Lower leg skin (tissue), 3 donors: Measurements from ENCODE around the gene NUMA1.

Experiments used
- POLR2A ChIP-seq, 2 donors: fragments of 450-650 bp; IDR thresholded peaks; one replicate each; pipeline ENCODE4 v1.6.1; 2016 to 2017; ENCODE audit warnings: antibody characterized with exemption in 2 of 2, mild to moderate bottlenecking in 1 of 2, moderate library complexity in 1 of 2
- TF ChIP-seq, protein P1 (sequence below), 3 donors: fragments of 450-650 bp; IDR thresholded peaks; one replicate each; pipeline ENCODE4 v1.5.1; 2016; ENCODE audit warnings: antibody characterized with exemption in 3 of 3, mild to moderate bottlenecking in 3 of 3, moderate library complexity in 2 of 3

DNA sequence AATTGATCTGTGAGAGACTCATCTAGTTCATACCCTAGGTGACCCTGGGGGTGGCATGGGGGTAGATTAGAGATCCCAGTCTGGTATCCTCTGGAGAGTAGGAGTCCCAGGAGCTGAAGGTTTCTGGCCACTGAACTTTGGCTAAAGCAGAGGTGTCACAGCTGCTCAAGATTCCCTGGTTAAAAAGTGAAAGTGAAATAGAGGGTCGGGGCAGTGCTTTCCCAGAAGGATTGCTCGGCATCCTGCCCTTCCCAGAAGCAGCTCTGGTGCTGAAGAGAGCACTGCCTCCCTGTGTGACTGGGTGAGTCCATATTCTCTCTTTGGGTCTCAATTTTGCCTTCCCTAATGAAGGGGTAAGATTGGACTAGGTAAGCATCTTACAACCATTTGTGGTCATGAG is 81.0 kb downstream of the NUMA1 start:
- no peak for TF ChIP-seq POLR2A (IDR thresholded peaks at IDR 0.05)
- TF ChIP-seq, protein P1, sequence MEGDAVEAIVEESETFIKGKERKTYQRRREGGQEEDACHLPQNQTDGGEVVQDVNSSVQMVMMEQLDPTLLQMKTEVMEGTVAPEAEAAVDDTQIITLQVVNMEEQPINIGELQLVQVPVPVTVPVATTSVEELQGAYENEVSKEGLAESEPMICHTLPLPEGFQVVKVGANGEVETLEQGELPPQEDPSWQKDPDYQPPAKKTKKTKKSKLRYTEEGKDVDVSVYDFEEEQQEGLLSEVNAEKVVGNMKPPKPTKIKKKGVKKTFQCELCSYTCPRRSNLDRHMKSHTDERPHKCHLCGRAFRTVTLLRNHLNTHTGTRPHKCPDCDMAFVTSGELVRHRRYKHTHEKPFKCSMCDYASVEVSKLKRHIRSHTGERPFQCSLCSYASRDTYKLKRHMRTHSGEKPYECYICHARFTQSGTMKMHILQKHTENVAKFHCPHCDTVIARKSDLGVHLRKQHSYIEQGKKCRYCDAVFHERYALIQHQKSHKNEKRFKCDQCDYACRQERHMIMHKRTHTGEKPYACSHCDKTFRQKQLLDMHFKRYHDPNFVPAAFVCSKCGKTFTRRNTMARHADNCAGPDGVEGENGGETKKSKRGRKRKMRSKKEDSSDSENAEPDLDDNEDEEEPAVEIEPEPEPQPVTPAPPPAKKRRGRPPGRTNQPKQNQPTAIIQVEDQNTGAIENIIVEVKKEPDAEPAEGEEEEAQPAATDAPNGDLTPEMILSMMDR (IDR thresholded peaks at IDR 0.05) = no peak
